ENCODE measurements around the gene RCSD1. TPM values are rescaled to one million over a fixed set of nuclear protein-coding genes. Genes with fewer than 3 reads are reported as not detected.

RCSD1 gene
- polyA plus RNA-seq, 3 donors, result 116 to 218 (median 216) TPM

DNA sequence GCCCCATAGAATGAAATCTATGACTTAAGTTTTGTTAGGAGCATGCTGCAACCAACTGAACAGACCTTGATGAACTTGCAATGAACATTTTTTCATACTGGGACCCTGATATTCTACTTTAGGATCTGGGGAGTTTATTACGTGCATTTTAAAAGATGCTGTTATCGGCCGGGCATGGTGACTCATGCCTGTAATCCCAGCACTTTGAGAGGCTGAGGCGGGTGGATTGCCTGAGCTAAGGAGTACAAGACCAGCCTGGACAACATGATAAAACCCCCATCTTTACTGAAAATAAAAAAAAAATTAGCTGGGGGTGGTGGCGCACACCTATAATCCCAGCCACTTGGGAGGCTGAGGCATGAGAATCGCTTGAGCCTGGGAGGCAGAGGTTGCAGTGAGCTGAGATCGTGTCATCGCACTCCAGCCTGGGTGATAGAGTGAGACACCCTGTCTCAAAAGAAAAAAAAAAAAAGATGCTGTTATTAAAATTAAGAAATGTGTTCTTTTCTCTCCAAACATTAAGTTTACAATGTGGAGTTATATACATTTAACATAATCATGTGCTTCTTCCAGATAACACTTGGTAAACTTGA lies 98.9 kb downstream of the RCSD1 start:
- Mint-ChIP-seq H3K27ac (no peak overlapping the region), H3K4me1 (peaks cover 19% of the 10 kb centered on the region), H3K4me3 (no peak overlapping the region), H3K27me3 (ENCODE audit: low read depth in 3 of 3) (peaks cover 0 to 2% (median 0%) of the 10 kb centered on the region in 3 donors), H3K36me3 (peaks cover 20 to 28% of the 10 kb centered on the region in 2 donors), H3K9me3 (peaks cover 0 to 4% (median 0%) of the 10 kb centered on the region in 7 donors)
- TF ChIP-seq, protein P1, sequence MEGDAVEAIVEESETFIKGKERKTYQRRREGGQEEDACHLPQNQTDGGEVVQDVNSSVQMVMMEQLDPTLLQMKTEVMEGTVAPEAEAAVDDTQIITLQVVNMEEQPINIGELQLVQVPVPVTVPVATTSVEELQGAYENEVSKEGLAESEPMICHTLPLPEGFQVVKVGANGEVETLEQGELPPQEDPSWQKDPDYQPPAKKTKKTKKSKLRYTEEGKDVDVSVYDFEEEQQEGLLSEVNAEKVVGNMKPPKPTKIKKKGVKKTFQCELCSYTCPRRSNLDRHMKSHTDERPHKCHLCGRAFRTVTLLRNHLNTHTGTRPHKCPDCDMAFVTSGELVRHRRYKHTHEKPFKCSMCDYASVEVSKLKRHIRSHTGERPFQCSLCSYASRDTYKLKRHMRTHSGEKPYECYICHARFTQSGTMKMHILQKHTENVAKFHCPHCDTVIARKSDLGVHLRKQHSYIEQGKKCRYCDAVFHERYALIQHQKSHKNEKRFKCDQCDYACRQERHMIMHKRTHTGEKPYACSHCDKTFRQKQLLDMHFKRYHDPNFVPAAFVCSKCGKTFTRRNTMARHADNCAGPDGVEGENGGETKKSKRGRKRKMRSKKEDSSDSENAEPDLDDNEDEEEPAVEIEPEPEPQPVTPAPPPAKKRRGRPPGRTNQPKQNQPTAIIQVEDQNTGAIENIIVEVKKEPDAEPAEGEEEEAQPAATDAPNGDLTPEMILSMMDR (IDR thresholded peaks at IDR 0.05), result no peak
- no peak overlapping the region for H3K4me3 ChIP-seq (replicated peaks in 1 of 3; ENCODE audit: low read depth in 2 of 3, low read length in 3 of 3)
- H4K20me1 ChIP-seq (ENCODE audit: insufficient read depth, low read length), result peaks cover 52% of the 10 kb centered on the region
- intact Hi-C loops (cut with micrococcal nuclease), result no loop called here
- H3K36me3 ChIP-seq (replicated peaks in 1 of 2; ENCODE audit: control insufficient read depth in 1 of 2, insufficient read depth in 2 of 2, low read length in 2 of 2), result peaks cover 3 to 11% of the 10 kb centered on the region in 2 donors
- DNase-seq, result no peak
- H3K4me1 ChIP-seq (ENCODE audit: control insufficient read depth in 1 of 2, insufficient read depth in 2 of 2, low read length in 2 of 2), result peaks cover 0 to 3% of the 10 kb centered on the region in 2 donors
- H3K79me2 ChIP-seq (ENCODE audit: insufficient read depth, low read length), result peaks cover 38% of the 10 kb centered on the region
- H3K27me3 ChIP-seq (ENCODE audit: control insufficient read depth in 2 of 2, insufficient read depth in 2 of 2, low read length in 2 of 2), result no peaks in the 10 kb centered on the region
- H3K9ac ChIP-seq (ENCODE audit: insufficient read depth, low read length, poor library complexity, severe bottlenecking), result no peak overlapping the region
- H3K4me2 ChIP-seq (replicated peaks; ENCODE audit: extremely low read depth, low read length, poor library complexity, severe bottlenecking), result no peak overlapping the region
- H3K9me3 ChIP-seq (replicated peaks in 1 of 2; ENCODE audit: control insufficient read depth in 1 of 2, insufficient read depth in 1 of 2, low read length in 2 of 2), result no peaks in the 10 kb centered on the region
- WGBS (ENCODE audit: insufficient coverage), result 80% methylated on average over 1 of the region's 8 CpGs
- no peak overlapping the region for H3K27ac ChIP-seq (ENCODE audit: low read depth in 1 of 2, low read length in 2 of 2)
- H2AFZ ChIP-seq (ENCODE audit: insufficient read depth, low read depth, low read length, poor library complexity, severe bottlenecking), result no peak overlapping the region

GRCh38 chr1:167734227-167734626 lies 104.2 kb downstream of the RCSD1 start:
- peaks cover 21 to 38% of the 10 kb centered on the region in 2 donors for H3K36me3 Mint-ChIP-seq
- H3K27ac Mint-ChIP-seq, result no peak overlapping the region
- Histone ChIP-seq H3K79me2 (ENCODE audit: insufficient read depth, low read length) (peaks cover 26% of the 10 kb centered on the region), H3K9me3 (replicated peaks in 1 of 2; ENCODE audit: control insufficient read depth in 1 of 2, insufficient read depth in 1 of 2, low read length in 2 of 2) (peaks cover 0 to 6% of the 10 kb centered on the region in 2 donors), H4K20me1 (ENCODE audit: insufficient read depth, low read length) (peaks cover 42% of the 10 kb centered on the region), H3K4me3 (replicated peaks in 1 of 3; ENCODE audit: low read depth in 2 of 3, low read length in 3 of 3) (no peak overlapping the region), H3K27me3 (ENCODE audit: control insufficient read depth in 2 of 2, insufficient read depth in 2 of 2, low read length in 2 of 2) (no peaks in the 10 kb centered on the region), H3K4me1 (ENCODE audit: control insufficient read depth in 1 of 2, insufficient read depth in 2 of 2, low read length in 2 of 2) (no peaks in the 10 kb centered on the region), H3K4me2 (replicated peaks; ENCODE audit: extremely low read depth, low read length, poor library complexity, severe bottlenecking) (no peak overlapping the region), H2AFZ (ENCODE audit: insufficient read depth, low read depth, low read length, poor library complexity, severe bottlenecking) (no peak overlapping the region), H3K27ac (ENCODE audit: low read depth in 1 of 2, low read length in 2 of 2) (no peak overlapping the region), H3K9ac (ENCODE audit: insufficient read depth, low read length, poor library complexity, severe bottlenecking) (no peak overlapping the region), H3K36me3 (replicated peaks in 1 of 2; ENCODE audit: control insufficient read depth in 1 of 2, insufficient read depth in 2 of 2, low read length in 2 of 2) (peaks cover 3 to 18% of the 10 kb centered on the region in 2 donors)
- H3K27me3 Mint-ChIP-seq (ENCODE audit: low read depth in 3 of 3), result peaks cover 0 to 2% (median 0%) of the 10 kb centered on the region in 3 donors
- intact Hi-C loops (cut with micrococcal nuclease), result no loop called here
- TF ChIP-seq, protein P1 (IDR thresholded peaks at IDR 0.05), result no peak
- DNase-seq, result no peak
- H3K4me3 Mint-ChIP-seq, result no peak overlapping the region
- 92% methylated on average over 2 of the region's 4 CpGs for WGBS (ENCODE audit: insufficient coverage)
- H3K4me1 Mint-ChIP-seq, result no peaks in the 10 kb centered on the region
- H3K9me3 Mint-ChIP-seq, result peaks cover 2 to 12% (median 5%) of the 10 kb centered on the region in 7 donors

All from CD14-positive monocyte (primary cell).